Right ventricle myocardium superior (tissue), 1 donor: Measurements from ENCODE around the gene FAM83B. TPM values are rescaled to one million over a fixed set of nuclear protein-coding genes. Genes with fewer than 3 reads are reported as not detected.

Source experiments
- ATAC-seq: fragments of 200-7000 bp; cut with Tn5 transposase; one replicate; pipeline ENCODE4 v1.9.1; 2020; ENCODE audit warnings: mild to moderate bottlenecking; ENCODE audit not compliant: poor library complexity
- DNase-seq: peaks from one replicate; pipeline ENCODE4 v3.0.0-alpha.2; 2020
- intact Hi-C: fragments of 100-400 bp; cut with DNase I; formaldehyde crosslinking; loops from one replicate; pipeline ENCODE4 v1.11.2; 2022
- total RNA-seq: library from RNA; stranded (reverse); fragmentation: NEBNext Ultra II Directional; extraction: Animal tissue kit (Norgen Biotek cat#: 25700); gene quantifications from one replicate; pipeline ENCODE4 v1.2.1, GENCODE V29; 2021
- donor health status: DM: no; HTN: yes; CAD: no; lungs with severe emphysema.

Gene FAM83B
- total RNA-seq, 1 donor from 2014 or later = 1.6 TPM

GRCh38 chr6:54891536-54891935, 45.0 kb downstream of the FAM83B start:
- DNase-seq (no peak), ATAC-seq (no peak)
- intact Hi-C loops = no loop called here

DNA sequence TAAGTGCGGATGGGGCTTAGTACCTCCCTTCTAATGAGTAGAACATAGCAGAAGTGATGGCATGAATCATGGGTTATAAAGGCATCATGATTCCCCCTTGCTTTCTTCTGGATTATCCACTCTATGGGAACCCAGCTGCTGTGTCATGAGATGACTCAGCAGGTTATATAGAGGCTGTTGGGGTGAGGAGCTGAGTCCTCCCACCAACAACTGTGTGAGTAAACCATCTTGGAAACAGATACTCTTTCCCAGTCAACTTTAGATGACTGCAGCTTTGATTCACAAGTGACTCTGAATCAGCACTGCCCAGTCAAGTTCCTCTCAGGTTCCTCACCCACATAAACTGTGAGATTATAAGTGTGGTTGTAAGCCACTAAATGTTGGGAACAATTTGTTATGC, 46.3 kb downstream of the FAM83B start:
- DNase-seq (no peak), ATAC-seq (no peak)
- intact Hi-C loops = no loop called here

DNA sequence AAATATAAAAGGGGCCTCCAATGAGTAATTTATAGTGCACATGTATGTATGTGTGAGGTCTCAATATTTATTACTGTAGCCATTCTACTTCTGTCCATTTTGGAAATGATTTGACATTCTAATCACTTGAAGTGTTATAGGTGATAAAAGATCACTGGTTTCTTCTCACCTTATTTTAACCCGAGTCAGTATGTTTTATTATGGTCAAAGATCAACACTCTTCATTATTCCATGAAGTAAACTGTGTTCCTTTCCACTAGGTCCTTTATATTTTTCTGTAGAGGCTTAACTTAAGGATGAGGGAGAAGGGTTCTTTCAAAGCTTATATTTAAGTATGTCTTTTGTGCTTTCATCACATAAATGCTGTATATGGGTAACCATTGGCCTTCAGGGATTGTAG, 47.2 kb downstream of the FAM83B start:
- DNase-seq = no peak
- intact Hi-C loops = no loop called here
- no peak for ATAC-seq

DNA sequence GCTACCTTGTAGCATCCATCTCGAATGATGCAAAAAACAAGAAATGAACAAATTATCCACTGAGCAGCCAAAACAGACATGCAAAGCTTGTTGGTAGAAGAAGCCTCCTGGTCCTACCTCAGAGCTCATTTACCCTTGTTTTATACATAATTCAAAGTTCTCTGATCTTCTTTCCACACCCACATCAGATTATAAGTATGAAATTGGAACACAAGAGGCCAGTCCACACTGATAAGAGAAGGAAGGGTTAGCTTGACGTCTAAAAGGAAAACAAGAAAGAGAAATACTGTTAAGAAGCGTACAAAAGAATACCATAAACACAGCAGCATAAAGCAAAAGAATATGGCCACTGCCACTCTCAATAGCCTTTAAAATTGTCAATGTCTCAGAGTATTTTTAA, 49.7 kb downstream of the FAM83B start:
- intact Hi-C loops = no loop called here
- no peak for DNase-seq

GRCh38 chr6:54897462-54898189, 51.1 kb downstream of the FAM83B start:
- DNase-seq (no peak), ATAC-seq (no peak)
- intact Hi-C loops = no loop called here

More for the DNA sequence above, 49.7 kb downstream of the FAM83B start:
- no peak for ATAC-seq

GRCh38 chr6:54898767-54899166, 52.2 kb downstream of the FAM83B start:
- ATAC-seq (no peak), DNase-seq (no peak)
- intact Hi-C loops = no loop called here

DNA sequence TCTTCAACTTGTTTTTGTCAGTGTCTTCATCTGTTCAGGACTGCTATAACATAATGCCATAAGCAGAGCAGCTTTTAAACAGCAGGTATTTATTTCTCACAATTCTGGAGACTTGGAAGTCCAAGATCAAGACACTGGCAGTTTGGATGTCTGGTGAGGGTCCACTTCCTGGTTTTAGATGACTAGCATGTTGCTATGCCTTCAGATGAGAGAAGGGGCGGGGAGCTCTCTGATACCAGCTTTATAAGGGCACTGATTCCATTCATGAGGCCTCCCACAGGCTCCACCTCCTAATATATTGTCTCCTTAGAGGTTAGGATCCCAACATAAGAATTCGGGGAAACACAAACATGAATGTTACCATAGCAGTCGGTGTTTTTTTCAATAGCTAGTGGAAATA, 52.9 kb downstream of the FAM83B start:
- intact Hi-C loops = no loop called here
- no peak for DNase-seq
- no peak for ATAC-seq

GRCh38 chr6:54899986-54900385, 53.4 kb downstream of the FAM83B start:
- DNase-seq (no peak), ATAC-seq (no peak)
- intact Hi-C loops = no loop called here

DNA sequence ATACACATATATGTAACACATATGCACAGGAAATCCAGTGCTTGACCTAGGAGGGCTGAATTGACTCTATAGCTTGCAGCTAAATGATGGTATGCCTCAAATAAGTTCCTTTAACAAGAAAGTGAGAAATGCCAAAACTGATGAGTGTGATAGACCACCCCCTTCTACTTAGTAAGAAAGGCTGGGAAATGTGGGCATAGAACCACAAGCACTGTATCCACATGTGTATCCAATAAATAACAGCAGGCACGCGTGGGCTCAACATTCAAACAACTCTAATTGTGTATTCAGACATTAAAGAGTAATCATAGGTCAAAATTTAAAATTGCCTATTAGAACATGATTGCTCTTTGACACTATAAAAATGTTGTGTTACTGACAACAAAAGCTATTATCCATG, 54.1 kb downstream of the FAM83B start:
- DNase-seq (no peak), ATAC-seq (no peak)
- intact Hi-C loops = no loop called here

- intact Hi-C loops = no loop called here
- ATAC-seq (no peak), DNase-seq (no peak)
Observed at GRCh38 chr6:54903884-54904283, 57.3 kb downstream of the FAM83B start.

GRCh38 chr6:54907355-54907754, 60.8 kb downstream of the FAM83B start:
- intact Hi-C loops = no loop called here
- no peak for DNase-seq
- ATAC-seq = no peak

DNA sequence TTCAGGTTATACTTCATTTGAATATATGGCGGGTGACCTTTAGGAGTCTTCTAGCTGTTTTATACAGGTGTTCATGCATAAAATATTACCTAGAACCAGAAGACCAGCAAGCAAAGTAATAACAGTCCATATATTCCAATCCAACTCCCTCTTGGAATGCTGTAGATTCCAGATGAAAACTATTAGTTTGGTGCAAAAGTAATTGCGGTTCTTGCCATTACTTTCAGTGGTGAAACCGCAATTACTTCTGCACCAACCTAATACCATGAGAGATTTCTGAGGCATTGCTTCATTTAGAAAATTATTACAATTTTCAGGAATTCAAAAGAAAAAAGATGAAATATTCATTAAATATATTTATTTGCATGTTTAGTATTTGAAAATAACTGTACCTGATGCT, 62.6 kb downstream of the FAM83B start:
- intact Hi-C loops = no loop called here
- ATAC-seq = no peak
- DNase-seq = no peak

DNA sequence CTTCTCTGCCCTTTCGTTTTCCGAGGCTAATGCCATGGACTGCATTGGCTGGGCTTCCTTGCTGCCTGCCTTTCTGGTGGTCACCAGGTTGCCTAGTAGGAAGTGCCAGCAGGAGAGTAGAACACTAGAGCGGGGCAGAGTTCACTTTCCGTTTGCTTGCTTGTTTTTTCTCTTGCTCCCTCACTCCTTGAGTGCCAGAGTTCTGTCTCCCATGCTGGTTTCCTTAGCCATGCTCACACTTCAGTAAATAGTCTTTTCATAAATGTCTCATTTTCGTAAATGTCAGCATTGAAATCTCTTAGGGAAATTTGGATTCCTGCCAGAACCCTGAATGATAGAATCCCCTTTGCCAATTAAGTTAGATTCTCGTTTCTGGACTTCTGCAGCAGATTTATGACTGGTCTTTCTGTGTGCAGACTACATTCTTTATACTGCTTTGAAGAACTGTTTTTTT, 63.9 kb downstream of the FAM83B start:
- ATAC-seq (no peak), DNase-seq (no peak)
- intact Hi-C loops = no loop called here

GRCh38 chr6:54910921-54911320, 64.3 kb downstream of the FAM83B start:
- no peak for ATAC-seq
- no peak for DNase-seq
- intact Hi-C loops = no loop called here

DNA sequence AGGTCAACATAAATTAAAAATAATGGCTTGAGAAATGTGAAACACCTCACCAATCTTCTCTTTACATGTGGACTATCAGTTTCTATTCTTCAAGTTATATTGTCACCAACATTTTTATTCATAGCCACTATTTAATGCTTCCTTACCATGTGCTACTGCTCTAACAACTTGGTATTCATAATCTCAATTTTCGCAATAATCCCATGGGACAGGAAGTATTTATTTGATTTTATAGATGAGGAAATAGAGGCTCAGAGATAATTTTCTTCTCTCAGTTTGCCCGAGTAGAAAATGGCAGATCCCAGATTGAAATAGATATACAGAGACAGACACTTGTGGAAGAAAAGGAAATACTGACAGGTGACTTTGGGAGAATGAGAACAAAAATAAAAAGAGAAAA, 66.6 kb downstream of the FAM83B start:
- DNase-seq (no peak), ATAC-seq (no peak)
- intact Hi-C loops = no loop called here

GRCh38 chr6:54916858-54917257, 70.3 kb downstream of the FAM83B start:
- DNase-seq (no peak), ATAC-seq (no peak)
- intact Hi-C loops = no loop called here

DNA sequence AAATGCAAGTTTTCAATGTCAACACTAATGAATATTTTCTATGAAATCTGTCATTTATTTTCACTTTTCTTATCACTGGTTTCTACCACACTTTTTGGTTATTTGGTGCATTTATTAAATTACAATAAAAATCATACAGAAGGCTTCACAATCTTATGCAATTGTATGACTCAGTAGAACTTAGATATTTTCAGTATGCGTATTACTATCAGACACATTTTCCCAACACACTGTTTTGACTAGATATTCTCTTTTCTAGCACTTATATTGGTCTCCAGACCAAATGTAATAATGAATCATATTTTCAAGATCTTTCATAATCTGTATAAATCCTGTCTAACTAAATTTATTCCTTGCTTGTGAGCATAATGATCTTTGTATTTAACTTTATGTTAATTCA, 74.1 kb downstream of the FAM83B start:
- intact Hi-C loops = no loop called here
- ATAC-seq (no peak), DNase-seq (no peak)

- intact Hi-C loops = no loop called here
- ATAC-seq = no peak
- no peak for DNase-seq
Observed at GRCh38 chr6:54921891-54922290, 75.3 kb downstream of the FAM83B start.

- intact Hi-C loops = no loop called here
- no peak for ATAC-seq
Observed at GRCh38 chr6:54929245-54929909, 82.8 kb downstream of the FAM83B start.

DNA sequence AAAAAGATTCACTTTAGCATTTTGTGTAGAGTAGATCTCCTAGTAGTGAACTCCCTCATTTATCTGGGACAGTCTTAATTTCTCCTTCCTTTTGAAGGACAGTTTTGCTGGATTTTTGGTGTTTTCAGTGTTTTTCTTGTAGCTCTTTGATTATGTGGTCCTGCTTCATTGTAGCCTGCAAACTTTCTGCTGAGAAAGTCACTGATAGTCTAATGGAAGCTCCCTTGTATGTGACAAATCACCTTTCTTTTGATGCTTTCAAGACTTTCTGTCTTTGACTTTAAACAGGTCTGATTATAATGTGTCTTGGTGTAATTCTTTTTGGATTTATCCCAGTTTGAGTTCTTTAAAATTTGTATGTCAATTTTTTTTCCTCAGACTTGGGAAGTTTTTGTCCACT, 86.1 kb downstream of the FAM83B start:
- intact Hi-C loops = no loop called here
- ATAC-seq = no peak
- DNase-seq = no peak

More at GRCh38 chr6:54929245-54929909, 82.8 kb downstream of the FAM83B start:
- DNase-seq = no peak
